Activated T-cell treated with anti-CD3 and anti-CD28 coated beads for 24 hours (primary cell): ENCODE results near the gene DFFA.
"Not testable (repeated sequence)": the region's sequence is repeated elsewhere in the genome, so short reads cannot be mapped to it uniquely, and the experiment has no call there.

ENCODE experiments used
- DNase-seq: peaks from one replicate; pipeline ENCODE4 v3.0.0-alpha.2; 2020; ENCODE audit warnings: low read depth

The DFFA gene

DNA sequence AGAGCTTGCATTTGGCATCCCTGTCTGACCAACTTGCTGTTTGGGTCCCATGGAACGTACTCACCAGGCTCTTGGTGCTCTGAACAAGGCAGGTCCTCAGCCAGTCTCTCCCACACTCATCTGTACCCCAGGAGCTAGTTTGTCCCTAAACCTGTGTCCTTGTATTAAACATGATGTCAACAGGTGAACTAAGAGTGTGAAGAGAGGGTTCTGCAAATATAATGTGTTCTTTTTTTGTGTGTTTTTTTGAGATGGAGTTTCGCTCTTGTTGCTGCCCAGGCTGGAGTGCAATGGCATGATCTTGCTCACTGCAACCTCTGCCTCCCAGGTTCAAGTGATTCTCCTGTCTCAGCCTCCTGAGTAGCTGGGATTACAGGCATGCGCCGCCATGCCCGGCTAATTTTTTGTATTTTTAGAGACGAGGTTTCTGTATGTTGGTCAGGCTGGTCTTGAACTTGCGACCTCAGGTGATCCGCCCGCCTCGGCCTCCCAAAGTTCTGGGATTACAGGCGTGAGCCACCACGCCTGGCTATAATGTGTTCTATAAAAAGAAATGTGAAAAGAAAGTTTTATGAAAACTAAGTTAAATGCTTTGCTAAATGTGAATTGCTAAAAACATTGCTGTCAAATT lies 33.8 kb upstream of the DFFA start:
- not testable (repeated sequence) for DNase-seq

DNA sequence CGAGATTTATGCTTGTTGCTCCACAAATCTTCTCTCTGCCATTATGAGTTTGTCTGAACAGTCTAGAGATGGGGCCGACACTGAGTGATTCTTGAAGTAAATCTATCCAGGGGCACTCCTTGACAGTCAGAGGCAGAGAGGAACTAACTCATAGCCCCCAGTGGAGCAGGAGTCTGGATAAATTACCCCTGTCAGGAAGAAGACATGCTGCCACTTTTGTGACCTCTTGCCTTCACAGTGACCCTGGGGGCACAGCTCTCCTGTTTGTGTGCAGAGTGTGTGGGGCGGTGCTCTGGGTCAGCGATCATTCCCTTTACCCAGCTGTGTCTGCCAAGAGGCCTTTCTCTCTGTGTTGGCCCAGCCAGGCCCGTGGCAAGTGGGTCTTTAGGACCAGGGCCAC lies 31.9 kb upstream of the DFFA start:
- DNase-seq, result no peak

DNA sequence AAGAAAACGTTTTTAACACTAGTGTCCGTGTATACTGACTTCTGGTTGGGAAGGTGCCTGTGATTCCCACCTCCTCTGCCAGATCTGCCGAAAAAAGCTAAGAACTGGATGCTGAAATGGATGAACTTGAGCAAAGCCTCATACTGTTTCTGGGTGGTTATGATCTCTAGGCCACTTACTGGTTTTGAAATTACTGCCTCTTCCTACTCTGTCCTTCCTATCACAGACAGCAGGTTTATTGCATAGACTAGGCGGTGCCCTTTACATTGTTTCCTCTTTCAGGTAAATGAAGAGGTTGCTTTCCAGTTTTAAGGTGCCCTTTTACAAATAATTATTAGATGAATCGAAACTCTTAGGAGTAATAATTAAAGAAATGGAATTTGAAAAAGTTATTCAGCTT lies 29.9 kb upstream of the DFFA start:
- no peak for DNase-seq

DNA sequence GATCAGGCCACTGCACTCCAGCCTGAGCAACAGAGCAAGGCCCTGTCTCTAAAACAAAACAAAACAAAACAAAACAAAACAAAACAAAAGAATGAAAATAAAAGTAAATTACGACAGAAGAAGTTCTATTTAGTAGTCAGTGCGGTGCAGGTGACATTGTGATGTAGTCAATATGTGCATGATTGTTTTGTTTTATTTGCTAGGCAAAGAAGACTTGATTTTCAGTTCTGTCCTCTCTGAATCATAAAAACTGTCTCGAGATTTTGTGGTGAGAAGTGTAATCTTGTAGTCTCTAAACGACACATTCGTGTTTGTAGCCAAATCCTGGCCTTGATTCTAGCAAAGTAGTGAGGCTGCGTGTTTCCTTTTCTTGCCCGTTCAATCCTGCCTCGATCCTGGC lies 25.9 kb upstream of the DFFA start:
- DNase-seq, result no peak

DNA sequence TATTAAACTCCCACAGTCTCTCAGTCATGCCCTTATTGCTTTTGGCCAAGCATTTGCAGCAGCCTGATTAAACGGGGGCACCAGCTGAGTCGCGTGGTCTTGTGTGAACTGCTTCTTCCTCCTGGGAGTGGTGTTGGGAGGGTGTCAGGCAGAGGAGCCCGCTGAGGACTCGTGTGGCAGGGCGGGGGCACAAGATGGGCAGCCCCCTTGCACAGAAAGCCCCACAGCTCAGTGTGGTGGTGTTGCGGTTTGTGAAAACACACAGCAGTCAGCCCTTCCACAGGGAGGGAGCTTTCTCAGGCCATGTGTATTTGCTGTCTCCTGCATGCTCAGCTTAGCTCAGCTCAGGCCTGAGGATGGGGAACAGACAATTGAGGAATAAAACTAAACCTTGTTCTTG lies 24.8 kb upstream of the DFFA start:
- no peak for DNase-seq

DNA sequence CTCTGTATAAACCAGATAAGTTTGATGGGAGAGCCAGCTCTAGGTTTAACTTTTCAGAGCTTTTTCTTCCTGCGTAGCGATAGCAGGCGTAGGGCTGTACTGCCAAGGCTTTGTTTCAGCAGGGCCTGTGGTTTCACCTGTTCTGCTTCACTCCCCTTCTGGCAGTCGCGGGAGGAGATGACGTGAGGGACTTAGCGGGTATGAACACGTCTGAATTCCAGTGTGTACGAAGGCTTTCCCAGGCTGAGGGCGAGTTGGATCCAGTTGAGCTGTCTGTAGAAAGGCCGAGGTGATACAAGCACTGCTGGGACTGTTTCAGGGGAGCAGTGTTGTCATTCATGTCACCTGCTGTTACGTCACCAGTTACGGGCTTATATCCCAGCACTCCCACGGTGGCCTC lies 23.6 kb upstream of the DFFA start:
- no peak for DNase-seq

DNA sequence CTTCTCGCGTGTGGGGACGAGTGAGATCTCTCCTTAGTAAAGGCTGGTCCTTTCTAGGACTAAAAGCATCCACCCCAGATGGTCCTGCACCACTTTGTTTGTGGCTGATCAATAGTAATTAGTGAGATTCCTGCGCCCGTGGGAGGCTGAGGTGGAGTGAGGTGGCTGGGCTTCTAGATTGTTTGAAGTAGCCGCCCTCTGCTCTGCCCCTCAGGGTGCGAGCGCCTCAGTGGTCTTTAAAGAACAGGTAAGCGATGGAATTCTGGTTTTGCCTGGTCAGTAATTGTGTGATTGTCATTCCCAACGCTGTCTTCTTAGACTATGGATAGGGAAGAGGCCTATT lies 23.1 kb upstream of the DFFA start:
- no peak for DNase-seq

DNA sequence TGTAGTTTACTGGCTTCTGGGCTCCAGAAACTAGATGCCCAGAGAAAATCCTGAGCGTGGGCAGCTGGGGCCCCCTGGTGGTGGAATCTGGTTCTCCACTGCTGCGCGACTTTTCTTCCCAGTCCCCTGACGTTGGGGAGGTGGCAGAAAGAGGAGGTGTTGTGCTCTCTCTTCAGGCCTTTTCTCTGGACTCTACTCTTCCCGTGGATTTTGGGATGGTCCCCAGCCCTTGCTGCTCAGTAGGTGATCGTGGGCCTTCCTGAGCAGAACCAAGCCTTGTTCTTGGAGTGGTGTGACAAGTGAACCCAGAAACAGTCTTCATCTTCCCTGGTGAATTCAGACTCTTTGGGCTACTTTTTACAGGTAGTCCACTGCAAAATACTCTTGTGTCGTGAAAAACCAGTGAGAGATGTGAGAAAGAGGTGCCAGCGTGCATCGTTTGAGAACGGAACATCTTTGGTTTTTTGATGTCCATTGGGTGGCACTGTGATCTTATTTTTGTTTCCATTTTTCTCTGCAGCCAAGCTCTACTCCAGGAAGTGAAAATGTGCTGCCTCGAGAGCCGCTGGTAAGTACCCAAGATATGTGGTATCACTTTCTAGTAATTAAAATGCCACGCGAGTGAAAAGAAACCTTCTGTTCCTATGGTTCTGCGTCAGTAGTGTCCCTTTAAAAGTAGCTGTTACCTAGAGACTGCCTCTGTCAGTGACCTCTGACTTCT lies 22.6 kb upstream of the DFFA start:
- peak; percentile 66 for DNase-seq

DNA sequence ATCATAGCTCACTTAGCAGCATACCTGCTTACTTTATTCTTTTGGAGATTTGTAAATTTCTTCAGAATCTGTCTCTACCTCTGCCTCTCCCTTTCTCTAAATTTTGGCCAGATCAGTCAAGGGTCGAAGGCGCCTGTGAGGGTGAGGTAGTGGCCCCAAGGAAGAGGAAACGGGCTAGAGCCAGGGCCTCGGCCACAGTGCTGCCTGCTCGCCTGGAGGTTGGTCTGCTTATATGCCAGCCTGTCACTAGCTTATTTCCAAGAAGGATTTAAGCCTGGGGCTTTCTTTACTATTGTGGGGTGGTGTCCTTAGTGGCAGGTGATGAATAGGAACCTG lies 22.1 kb upstream of the DFFA start:
- no peak for DNase-seq

DNA sequence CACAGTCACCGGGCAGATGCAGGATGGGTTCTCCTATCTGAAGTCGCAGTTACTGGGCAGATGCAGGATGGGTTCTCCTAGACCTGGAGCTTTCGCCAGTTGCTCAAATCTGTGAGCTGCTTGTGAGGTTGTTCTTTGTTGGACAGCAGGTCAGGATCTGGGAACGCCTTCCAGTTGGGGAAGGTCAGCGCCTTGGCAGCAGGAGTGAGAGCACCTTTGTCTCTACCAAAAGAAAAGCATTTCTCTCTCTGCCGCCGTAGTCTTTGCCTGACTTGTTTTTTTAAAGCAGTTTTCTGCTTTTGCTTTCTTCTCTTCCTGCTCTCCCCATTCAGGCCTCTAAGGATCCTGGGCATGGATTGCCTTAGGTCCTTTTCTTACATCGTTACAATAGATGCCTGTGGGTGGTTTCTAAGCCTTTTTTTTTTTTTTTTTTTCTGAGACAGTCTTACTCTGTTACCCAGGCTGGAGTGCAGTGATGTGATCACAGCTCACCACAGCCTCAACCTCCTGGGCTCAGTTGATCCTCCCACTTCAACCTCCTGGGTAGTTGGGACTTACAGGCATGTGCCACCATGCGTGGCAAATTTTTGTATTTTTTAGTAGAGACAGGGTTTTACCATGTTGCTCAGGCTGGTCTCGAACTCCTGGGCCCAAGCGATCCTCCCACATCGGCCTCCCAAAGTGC lies 18.1 kb upstream of the DFFA start:
- DNase-seq, result no peak

DNA sequence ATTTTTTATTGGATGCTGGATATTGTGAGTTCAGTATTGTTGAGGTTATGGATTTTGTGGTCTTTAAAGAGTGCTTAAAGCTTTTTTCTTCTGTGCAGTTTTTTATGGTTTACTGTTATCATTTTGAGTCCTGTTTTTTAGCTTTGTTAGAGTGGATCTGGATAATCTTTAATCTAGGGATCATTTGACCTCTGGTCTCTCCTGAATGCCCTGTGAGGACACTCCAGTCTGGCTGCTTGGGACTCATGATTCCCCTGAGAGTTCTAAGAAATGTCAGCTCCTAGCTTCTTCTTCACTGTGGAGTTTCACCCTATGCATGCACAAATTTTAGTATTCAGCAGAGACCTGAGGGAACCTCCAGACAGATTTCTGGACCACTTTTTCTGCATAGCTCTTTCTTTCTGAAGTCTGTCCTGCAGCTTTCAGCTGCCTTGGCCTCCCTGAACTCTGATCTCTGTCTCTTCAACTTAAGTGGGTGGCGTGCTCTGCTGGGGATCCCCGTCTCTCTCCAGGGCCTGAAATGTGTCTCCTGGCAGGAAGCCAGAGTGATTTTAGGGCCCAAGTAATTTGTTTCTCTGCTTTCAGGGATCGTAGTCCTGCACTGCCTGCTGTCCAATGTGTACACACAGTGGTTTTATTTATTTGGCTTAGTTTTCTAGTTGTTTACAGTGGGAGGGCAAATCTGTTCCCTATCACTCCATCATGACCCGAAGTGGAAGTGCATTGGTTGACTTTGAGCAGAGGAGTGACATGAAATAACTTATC lies 17.1 kb upstream of the DFFA start:
- no peak for DNase-seq

DNA sequence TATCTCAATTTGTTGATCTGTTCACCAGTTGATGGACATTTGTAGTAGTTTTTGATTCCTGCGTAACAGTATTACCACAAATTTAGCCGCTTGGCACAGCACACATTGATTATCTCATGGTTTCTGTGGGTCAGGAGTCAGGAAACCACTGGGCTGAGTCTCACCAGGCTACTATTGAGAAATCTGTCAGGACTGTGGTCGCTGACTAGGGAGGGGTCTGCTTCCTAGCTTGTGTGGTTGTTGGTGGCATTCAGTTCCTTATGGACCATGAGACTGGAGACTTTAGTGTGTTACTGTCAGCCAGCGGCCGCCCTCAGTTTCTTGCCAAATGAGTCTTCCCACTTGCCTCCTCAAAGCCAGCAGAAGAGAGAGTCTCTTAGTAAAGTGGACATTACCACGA lies 12.2 kb upstream of the DFFA start:
- DNase-seq, result no peak

DNA sequence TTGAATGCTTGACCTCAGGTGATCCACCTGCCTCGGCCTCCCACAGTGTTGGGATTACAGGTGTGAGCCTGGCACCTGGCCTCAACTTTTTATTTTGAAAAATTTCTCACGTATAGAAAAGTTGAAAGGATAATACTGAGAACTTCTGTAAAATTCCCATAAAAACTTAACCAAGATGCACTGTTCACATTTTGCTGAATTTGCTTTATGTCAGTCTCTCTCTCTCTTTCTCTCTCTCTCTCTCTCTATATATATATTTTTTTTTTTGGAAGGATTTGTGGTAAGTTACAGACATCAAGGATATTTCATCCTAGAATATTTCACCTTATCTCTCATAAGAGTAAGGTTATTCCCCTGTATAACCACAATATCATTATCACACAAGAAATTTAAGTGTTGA lies 8.3 kb upstream of the DFFA start:
- DNase-seq, result no peak

DNA sequence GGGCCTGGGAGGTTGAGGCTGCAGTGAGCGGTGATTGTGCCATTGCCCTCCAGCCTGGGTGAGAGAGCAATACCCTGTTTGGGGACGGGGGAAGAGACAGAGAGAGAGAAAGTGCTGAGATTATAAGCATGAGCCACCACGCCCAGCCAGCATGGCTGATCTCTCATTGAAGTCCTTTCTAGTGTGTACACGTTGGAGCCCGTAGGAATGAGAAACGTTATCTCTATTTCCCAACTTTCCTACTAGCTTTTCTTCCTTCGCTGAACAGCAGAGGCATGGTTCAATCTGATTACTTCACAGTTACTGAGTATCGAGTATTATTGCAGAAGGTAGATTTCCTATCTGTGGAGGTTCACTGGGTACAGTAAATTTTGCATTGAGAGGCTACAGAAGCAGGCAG lies 7.0 kb upstream of the DFFA start:
- no peak for DNase-seq

DNA sequence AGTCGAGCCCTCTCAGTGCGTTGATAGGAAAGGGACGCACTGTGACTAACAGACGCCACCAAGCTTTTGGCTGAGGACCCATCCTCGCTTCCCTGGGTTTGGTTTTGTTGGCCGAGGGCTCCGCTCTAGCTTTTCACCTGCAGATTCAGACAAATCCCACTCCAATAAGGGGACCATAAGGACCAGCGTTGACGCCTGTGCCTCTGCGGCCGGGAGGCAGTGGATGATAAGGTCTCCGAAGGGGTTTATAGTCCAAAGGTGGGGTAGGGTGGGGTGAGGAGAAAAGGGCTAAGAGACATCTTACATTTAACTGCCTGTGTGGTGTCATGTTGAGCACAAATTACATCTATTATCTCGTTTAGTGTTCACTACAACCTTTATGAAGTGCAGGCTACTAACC lies 3.2 kb upstream of the DFFA start:
- DNase-seq, result no peak

DNA sequence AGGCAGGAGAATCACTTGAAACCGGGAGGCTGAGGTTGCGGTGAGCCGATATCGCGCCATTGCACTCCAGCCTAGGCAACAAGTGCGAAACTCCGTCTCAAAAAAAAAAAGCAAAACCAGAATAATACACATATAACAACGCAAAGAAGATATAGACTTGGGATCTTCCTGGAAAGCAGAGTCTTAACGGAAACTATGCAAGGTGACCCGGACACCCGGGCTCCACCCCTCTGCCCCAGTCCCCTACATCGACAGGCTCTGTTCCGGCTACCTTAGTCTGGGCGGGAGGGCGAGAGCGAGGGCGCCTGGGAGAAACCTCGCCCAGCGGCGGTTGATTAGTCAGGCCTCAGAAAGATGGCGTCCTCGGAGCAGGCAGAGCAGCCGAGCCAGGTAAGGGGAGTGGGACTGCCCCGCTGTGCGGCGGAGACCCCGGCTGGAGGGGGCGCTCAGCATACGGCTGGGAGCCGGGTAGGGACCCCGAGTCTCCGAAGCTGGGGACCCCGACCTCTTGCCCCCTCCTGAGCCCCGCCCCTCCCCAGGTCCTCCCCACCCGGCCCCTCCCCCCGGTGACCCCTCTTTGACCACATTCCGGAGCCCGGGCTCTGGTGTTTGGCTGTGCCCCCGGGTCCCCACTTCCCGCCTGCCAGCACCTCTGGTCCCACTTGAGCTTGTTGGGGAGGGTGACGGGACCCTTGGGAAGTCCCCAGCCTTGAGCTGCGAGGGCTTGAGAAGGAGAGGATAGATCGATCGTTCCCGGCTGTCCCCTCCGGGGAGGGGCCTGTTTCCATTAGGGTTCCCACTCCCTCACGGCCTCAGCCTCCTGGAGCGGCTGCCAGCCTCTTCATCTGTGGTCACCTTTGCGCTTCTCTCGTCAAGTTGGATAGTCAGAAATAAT lies 2.5 kb upstream of the DFFA start, which contains the start of gene PEX14:
Gene PEX14 (plus strand): TSS at position 338 of the 895 bp plus-strand sequence. CDS start 17 bp downstream, at position 355.
- DNase-seq, result peak; percentile 83

DNA sequence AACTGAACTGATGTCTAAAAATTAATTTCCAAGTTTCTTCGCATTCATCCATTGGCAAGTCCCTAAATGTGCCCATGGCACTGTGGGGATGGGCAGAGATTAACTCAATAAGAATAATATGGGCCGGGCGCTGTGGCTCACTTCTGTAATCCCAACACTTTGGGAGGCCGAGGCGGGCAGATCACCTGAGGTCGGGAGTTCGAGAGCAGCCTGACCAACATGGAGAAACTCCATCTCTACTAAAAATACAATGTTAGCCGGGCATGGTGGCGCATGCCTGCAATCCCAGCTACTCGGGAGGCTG lies 1.9 kb upstream of the DFFA start:
- not testable (repeated sequence) for DNase-seq

DNA sequence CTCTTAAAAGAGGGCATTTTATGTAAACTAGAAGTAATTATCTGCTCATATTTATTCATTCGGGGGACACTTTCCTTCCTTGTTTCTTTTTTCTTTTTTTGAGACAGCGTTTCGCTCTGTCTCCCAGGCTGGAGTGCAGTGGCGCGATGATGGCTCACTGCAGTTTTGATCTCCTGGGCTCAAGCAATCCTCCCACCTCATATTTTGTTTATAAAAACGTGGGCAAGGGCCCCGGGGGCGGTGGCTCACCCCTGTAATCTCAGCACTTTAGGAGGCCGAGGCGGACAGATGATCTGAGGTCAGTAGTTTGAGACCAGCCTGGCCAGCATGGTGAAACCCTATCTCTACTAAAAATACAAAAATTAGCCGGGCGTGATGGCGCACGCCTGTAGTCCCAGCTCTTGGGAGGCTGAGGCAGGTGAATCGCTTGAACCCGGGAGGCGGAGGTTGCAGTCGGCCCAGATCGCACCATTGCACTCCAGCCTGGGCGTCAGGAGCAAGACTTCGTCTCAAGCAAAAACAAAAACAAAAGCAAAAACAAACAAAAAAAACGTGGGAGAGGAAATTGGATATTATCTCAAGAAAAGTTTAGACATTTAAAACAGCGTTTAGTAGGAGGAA lies 926 bp upstream of the DFFA start:
- DNase-seq, result no peak

DNA sequence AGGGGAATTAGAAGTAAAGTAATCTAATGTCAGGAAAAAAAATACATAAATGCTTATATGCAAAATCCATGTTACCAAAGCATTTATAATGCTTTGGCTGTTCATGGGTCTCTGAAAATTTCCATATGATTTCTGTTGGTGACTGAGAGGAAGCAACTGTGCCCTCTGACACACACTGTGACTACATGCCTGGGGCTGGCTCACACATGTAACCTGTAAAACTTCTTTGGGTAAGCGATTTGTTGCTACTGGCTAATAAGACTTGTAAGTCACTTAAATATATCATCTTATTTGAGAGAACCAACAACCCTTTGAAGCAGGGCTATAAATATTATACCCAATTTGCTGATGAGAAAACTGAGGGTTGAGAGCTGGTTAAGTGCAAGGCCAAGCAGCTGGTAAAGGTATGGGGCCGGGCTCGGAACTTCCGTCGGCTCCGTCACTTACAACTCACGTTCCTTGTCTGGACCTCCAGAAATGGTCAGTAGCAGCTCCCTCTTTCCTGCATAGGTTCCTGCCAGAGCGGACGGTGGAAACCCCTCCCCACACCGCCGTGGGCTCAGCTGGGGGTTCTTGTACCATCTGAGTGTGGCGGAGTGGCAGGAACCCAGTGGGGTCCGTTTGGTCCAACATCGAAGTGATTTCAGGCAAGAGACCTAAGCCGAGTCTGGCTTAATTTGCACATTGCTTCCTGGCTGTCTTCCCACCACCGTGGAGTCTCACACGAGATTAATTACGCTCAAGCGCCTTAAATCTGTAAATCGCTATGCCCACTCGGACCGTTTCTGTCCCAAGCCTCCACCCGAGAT lies 714 bp downstream of the DFFA start:
- DNase-seq, result no peak

DNA sequence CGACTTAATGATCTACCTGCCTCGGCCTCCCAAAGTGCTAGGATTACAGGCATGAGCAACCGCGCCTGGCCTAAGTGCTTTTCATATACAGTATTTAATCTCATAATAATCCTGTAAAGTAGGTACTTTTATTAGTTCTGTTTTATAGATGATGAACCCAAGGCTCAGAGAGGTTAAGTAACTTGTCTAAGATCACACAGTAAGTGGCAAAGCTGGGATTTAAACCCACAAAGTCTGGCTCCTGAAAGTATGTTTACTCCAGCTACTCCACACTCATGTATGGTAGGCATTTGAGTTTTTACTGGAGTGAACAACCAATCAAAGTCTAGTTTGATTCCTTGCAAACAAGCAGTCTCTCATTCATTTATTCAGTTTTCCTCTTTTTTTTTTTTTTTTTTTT lies 2.3 kb downstream of the DFFA start:
- no peak for DNase-seq

DNA sequence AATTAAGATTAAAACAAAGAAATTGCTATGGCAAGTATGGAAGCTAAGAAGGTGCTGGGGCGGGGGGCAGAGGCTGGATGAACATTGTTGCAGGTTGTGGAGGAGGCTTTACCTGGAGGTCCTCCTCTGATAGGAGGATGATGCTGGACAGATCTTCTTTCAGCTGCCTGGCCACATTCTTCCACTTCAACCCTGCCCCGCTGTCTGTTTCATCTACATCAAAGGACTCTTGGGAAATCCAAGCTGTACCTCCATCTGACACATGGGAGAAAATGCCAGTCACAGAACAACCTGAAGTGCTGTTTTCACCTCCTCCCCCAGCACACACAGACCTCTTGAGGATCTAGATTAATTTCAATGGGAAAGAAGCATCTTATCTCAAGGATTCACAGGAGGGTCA lies 5.3 kb downstream of the DFFA start:
- no peak for DNase-seq
